Activated naive CD4-positive, alpha-beta T cell treated with anti-CD3 and anti-CD28 coated beads, Interleukin-2, amount 10 ng/mL, durations not matched to agents 7 days and 5 days (primary cell): Measurements from ENCODE around the gene TTLL3.
"Not testable (repeated sequence)": the region's sequence is repeated elsewhere in the genome, so short reads cannot be mapped to it uniquely, and the experiment has no call there.

ENCODE experiments used
- CTCF ChIA-PET: fragments of 350-600 bp; sonication (Branson Sonifier 250); formaldehyde crosslinking; loops from one replicate; lab custom pipeline; 2021; ENCODE audit warnings: antibody characterized with exemption; lab: Charles Lee
- DNase-seq: peaks from one replicate; pipeline ENCODE4 v3.0.0-alpha.2; 2020
- H3K27ac Mint-ChIP-seq: one replicate; pipeline ENCODE4 v1.8.0; 2021; ENCODE audit warnings: mild to moderate bottlenecking, moderate library complexity, mixed read lengths
- H3K27me3 Mint-ChIP-seq: one replicate; pipeline ENCODE4 v1.8.0; 2021; ENCODE audit warnings: mild to moderate bottlenecking, mixed read lengths
- H3K36me3 Mint-ChIP-seq: one replicate; pipeline ENCODE4 v1.8.0; 2021; ENCODE audit warnings: mixed read lengths
- H3K4me1 Mint-ChIP-seq: one replicate; pipeline ENCODE4 v1.8.0; 2021; ENCODE audit warnings: mixed read lengths
- H3K4me3 Mint-ChIP-seq: one replicate; pipeline ENCODE4 v1.8.0; 2021; ENCODE audit warnings: mild to moderate bottlenecking, moderate library complexity, mixed read lengths
- H3K9me3 Mint-ChIP-seq: one replicate; pipeline ENCODE4 v1.8.0; 2021; ENCODE audit warnings: mixed read lengths

TTLL3 gene

GRCh38 chr3:9846931-9847488 is 36.9 kb downstream of the TTLL3 start:
- no peaks in the 10 kb centered on the region for H3K9me3 Mint-ChIP-seq
- peaks cover 37% of the 10 kb centered on the region for H3K4me1 Mint-ChIP-seq
- no peak overlapping the region for H3K4me3 Mint-ChIP-seq
- CTCF ChIA-PET = interaction anchor here (0.6 to 1.8 kb wide), 2 partner anchors 84 to 403 kb away, joined by 3 to 4 read pairs; no protein-coding TSS in a partner anchor
- H3K27ac Mint-ChIP-seq = no peak overlapping the region
- no peak for DNase-seq
- peaks cover 7% of the 10 kb centered on the region for H3K27me3 Mint-ChIP-seq
- H3K36me3 Mint-ChIP-seq = peaks cover 6% of the 10 kb centered on the region

- not testable (repeated sequence) for H3K9me3 Mint-ChIP-seq, DNase-seq, H3K27ac Mint-ChIP-seq, H3K36me3 Mint-ChIP-seq, H3K4me3 Mint-ChIP-seq, H3K27me3 Mint-ChIP-seq
- peaks cover 30% of the 10 kb centered on the region for H3K4me1 Mint-ChIP-seq
- CTCF ChIA-PET = interaction anchor here (0.6 to 2.1 kb wide), 4 partner anchors 75 to 402 kb away, joined by 3 to 17 read pairs (median 4); partner anchors contain the start of gene CRELD1
Observed at GRCh38 chr3:9847870-9848269, 37.8 kb downstream of the TTLL3 start.

- peaks cover 11% of the 10 kb centered on the region for H3K27me3 Mint-ChIP-seq
- H3K9me3 Mint-ChIP-seq, H3K4me3 Mint-ChIP-seq, H3K27ac Mint-ChIP-seq, H3K36me3 Mint-ChIP-seq: not testable (repeated sequence)
- peak; percentile 29 for DNase-seq
- peaks cover 21% of the 10 kb centered on the region for H3K4me1 Mint-ChIP-seq
- CTCF ChIA-PET = interaction anchor here (0.6 to 2.1 kb wide), 7 partner anchors 53 to 97 kb away, joined by 3 to 17 read pairs (median 3); partner anchors contain the start of genes CRELD1 and IL17RE
Observed at GRCh38 chr3:9848860-9849259, 38.8 kb downstream of the TTLL3 start.

GRCh38 chr3:9851383-9851782 is 41.3 kb downstream of the TTLL3 start:
- H3K4me3 Mint-ChIP-seq, DNase-seq, H3K4me1 Mint-ChIP-seq, H3K27ac Mint-ChIP-seq, H3K9me3 Mint-ChIP-seq, H3K36me3 Mint-ChIP-seq: not testable (repeated sequence)
- CTCF ChIA-PET = interaction anchor here (0.6 kb wide), 2 partner anchors 80 to 83 kb away, joined by 3 read pairs; partner anchors contain the start of gene CRELD1
- peaks cover 25% of the 10 kb centered on the region for H3K27me3 Mint-ChIP-seq

GRCh38 chr3:9851926-9852325 is 41.9 kb downstream of the TTLL3 start:
- H3K27ac Mint-ChIP-seq, H3K9me3 Mint-ChIP-seq, H3K4me1 Mint-ChIP-seq, H3K4me3 Mint-ChIP-seq, H3K36me3 Mint-ChIP-seq, DNase-seq: not testable (repeated sequence)
- peaks cover 25% of the 10 kb centered on the region for H3K27me3 Mint-ChIP-seq
- CTCF ChIA-PET = interaction anchor here (0.6 kb wide), 2 partner anchors 79 to 82 kb away, joined by 3 read pairs; partner anchors contain the start of gene CRELD1

GRCh38 chr3:9852528-9852927 is 42.5 kb downstream of the TTLL3 start:
- Mint-ChIP-seq H3K4me1 (peaks cover 5% of the 10 kb centered on the region), H3K27me3 (peaks cover 25% of the 10 kb centered on the region), H3K36me3 (no peaks in the 10 kb centered on the region), H3K27ac (no peak overlapping the region), H3K4me3 (no peak overlapping the region), H3K9me3 (no peaks in the 10 kb centered on the region)
- DNase-seq = no peak
- CTCF ChIA-PET = no interaction called here

GRCh38 chr3:9854291-9854940 is 44.4 kb downstream of the TTLL3 start:
- H3K36me3 Mint-ChIP-seq, H3K9me3 Mint-ChIP-seq, H3K4me1 Mint-ChIP-seq, H3K4me3 Mint-ChIP-seq, DNase-seq, H3K27ac Mint-ChIP-seq, CTCF ChIA-PET: not testable (repeated sequence)
- peaks cover 31% of the 10 kb centered on the region for H3K27me3 Mint-ChIP-seq

- Mint-ChIP-seq H3K27ac (no peak overlapping the region), H3K4me3 (no peak overlapping the region), H3K27me3 (peaks cover 34% of the 10 kb centered on the region), H3K4me1 (no peaks in the 10 kb centered on the region), H3K36me3 (no peaks in the 10 kb centered on the region), H3K9me3 (no peaks in the 10 kb centered on the region)
- no peak for DNase-seq
- CTCF ChIA-PET = interaction anchor here (0.5 kb wide), 1 partner anchor 1758 kb away, joined by 4 read pairs; no protein-coding TSS in a partner anchor
Observed at GRCh38 chr3:9855594-9855993, 45.5 kb downstream of the TTLL3 start.

- CTCF ChIA-PET = no interaction called here
- no peaks in the 10 kb centered on the region for H3K9me3 Mint-ChIP-seq
- H3K4me1 Mint-ChIP-seq = peaks cover 3% of the 10 kb centered on the region
- H3K36me3 Mint-ChIP-seq = no peaks in the 10 kb centered on the region
- H3K27ac Mint-ChIP-seq = no peak overlapping the region
- H3K27me3 Mint-ChIP-seq = peaks cover 51% of the 10 kb centered on the region
- no peak for DNase-seq
- H3K4me3 Mint-ChIP-seq = no peak overlapping the region
Observed at GRCh38 chr3:9859530-9860025, 49.5 kb downstream of the TTLL3 start.

GRCh38 chr3:9861201-9861600 is 51.1 kb downstream of the TTLL3 start:
- H3K9me3 Mint-ChIP-seq = no peaks in the 10 kb centered on the region
- CTCF ChIA-PET = no interaction called here
- no peak overlapping the region for H3K4me3 Mint-ChIP-seq
- peaks cover 3% of the 10 kb centered on the region for H3K4me1 Mint-ChIP-seq
- no peaks in the 10 kb centered on the region for H3K36me3 Mint-ChIP-seq
- no peak for DNase-seq
- H3K27me3 Mint-ChIP-seq = peaks cover 45% of the 10 kb centered on the region
- no peak overlapping the region for H3K27ac Mint-ChIP-seq

GRCh38 chr3:9861626-9862130 is 51.6 kb downstream of the TTLL3 start:
- CTCF ChIA-PET = no interaction called here
- peaks cover 46% of the 10 kb centered on the region for H3K27me3 Mint-ChIP-seq
- H3K4me3 Mint-ChIP-seq = no peak overlapping the region
- H3K27ac Mint-ChIP-seq = no peak overlapping the region
- peaks cover 3% of the 10 kb centered on the region for H3K4me1 Mint-ChIP-seq
- H3K9me3 Mint-ChIP-seq = no peaks in the 10 kb centered on the region
- DNase-seq = no peak
- H3K36me3 Mint-ChIP-seq = no peaks in the 10 kb centered on the region

GRCh38 chr3:9862391-9863057 is 52.5 kb downstream of the TTLL3 start:
- Mint-ChIP-seq H3K9me3 (no peaks in the 10 kb centered on the region), H3K4me1 (peaks cover 3% of the 10 kb centered on the region), H3K27ac (no peak overlapping the region), H3K36me3 (no peaks in the 10 kb centered on the region), H3K27me3 (peaks cover 52% of the 10 kb centered on the region), H3K4me3 (no peak overlapping the region)
- peak; percentile 43 for DNase-seq
- CTCF ChIA-PET = no interaction called here

- Mint-ChIP-seq H3K4me1 (peaks cover 3% of the 10 kb centered on the region), H3K27me3 (peaks cover 52% of the 10 kb centered on the region), H3K27ac (no peak overlapping the region), H3K4me3 (no peak overlapping the region), H3K36me3 (no peaks in the 10 kb centered on the region), H3K9me3 (no peaks in the 10 kb centered on the region)
- no peak for DNase-seq
- CTCF ChIA-PET = no interaction called here
Observed at GRCh38 chr3:9863058-9863772, 53.2 kb downstream of the TTLL3 start.
